ENCODE measurements around the gene RPH3AL.

- TF ChIP-seq CTCF (IDR thresholded peaks at IDR 0.05) (no peak), EP300 (IDR thresholded peaks at IDR 0.05; ENCODE audit: low read depth) (no peak), POLR2AphosphoS5 (IDR thresholded peaks at IDR 0.05) (no peak)
Measured at GRCh38 chr17:230395-230770, 122.2 kb downstream of the RPH3AL start.

All from transverse colon (tissue), 4 donors.